HG02571 (cell line): ENCODE measurements around the gene PHKG2.
"Not testable (repeated sequence)": the region's sequence is repeated elsewhere in the genome, so short reads cannot be mapped to it uniquely, and the experiment has no call there.

Source experiments
- ATAC-seq: cut with Tn5 transposase; IDR thresholded peaks from one replicate; pipeline ENCODE4 v1.9.1; 2021; ENCODE audit warnings: mild to moderate bottlenecking, moderate library complexity; ENCODE audit not compliant: unreplicated experiment

PHKG2 gene, protein sequence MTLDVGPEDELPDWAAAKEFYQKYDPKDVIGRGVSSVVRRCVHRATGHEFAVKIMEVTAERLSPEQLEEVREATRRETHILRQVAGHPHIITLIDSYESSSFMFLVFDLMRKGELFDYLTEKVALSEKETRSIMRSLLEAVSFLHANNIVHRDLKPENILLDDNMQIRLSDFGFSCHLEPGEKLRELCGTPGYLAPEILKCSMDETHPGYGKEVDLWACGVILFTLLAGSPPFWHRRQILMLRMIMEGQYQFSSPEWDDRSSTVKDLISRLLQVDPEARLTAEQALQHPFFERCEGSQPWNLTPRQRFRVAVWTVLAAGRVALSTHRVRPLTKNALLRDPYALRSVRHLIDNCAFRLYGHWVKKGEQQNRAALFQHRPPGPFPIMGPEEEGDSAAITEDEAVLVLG

DNA sequence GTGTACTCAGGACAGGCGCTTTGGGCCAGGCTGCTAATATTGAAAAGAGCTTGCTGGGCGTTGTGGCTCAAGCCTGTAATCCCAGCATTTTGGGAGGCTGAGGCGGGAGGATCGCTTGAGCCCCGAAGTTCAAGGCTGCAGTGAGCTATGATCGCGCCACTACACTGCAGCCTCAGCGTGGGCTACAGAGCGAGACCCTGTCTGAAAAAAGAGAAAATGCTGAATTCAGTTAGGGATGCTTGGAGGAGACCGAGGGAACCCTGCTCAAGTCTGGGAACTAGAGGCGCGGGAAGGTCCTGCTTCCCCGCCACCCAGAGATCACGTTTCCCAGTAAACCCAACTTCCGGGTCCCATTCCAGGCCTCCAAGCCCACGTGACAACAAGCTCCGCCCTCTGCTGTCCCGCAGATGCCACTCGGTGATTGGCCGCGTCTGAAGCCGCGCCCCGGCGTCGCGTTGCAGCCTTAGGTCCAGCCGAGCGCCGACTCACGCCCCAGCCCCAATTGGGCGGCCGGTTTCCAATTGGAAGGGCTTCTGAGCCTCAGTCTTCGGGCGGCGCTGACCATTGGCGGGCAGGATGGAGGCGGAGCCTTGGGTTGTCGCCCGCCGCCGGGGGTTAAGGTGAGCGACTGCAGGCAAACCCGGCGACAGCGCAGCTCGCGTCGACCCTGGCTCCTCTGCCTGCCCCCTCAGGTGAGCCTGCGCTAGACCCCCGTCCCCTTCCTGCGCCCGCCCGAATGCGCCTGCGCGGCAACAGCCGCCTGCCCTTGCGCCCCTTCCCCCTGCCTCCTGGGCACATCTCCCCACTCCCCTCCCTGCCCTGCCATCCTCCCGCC lies at the start of gene PHKG2:
Gene PHKG2, plus strand, starts transcription at position 627 of the 835 bp plus-strand sequence. CDS start 396 bp downstream, outside the sequence.
- ATAC-seq: peak; percentile 95

DNA sequence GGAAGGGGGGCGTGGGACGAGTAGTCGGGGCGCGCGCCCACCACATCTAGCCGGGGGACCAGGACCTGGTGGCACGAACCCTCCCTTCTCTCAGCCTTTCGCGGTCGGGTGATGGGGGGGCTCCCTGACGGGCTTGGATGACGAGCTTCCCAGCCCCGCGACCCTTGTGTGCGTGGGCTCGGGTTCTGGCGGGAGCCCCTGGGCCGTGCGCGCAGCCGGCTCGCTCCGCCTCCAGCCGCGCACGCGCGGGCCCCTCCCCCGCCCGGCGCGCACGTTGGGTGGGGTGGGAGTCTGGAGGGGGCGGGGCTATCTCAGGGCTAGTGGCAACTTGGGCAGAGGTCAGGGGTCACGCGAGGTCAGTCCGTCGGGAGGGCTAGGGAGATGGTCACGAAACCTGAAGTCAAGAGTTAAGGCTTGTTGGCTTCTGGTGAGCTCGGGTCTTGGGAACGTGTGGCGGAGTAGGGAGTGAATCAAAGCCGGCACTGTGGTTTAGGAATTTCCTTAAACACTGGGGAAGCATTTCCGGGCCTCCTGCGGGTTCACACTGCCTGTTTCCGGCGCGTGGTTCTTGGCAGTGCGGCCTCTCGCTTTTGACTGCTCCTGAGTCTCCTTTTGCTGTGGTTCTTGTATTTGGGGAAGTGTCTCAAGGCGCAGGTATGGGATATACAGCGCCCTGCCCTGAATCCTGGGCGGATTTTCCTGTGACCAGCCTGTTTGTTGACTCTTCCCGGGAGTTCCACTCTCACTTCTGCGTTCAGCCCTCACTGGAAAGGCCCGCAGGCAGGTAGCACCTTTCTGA lies 49.2 kb upstream of the PHKG2 start, which contains the start of gene SRCAP:
Gene SRCAP, plus strand, starts transcription at position 356 of the 799 bp plus-strand sequence. CDS start 1,654 bp downstream, outside the sequence.
- peak; percentile 18 for ATAC-seq

DNA sequence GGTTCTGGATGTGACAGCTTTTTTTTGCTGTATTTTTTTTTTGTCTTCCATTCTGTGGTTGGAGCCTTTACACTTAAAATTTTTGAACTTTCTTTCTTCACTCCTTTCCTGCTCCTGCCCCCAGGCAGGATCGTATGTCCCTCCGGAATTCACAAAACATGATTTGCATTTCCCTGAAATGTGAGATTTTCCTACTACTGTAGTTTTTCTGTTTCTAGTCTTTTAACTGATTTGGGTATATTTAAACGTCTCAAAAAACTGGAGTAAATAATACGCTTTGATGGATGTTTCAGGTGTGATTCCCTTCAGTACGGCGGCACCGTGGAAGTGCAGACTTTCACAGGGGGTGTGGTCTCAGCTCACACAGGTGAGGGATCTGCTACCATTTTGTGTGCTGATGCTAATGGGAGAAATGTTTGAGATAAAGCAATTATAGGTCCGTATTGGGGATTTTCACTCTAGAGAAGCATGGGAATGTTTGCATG lies 48.6 kb upstream of the PHKG2 start:
- ATAC-seq: no peak

DNA sequence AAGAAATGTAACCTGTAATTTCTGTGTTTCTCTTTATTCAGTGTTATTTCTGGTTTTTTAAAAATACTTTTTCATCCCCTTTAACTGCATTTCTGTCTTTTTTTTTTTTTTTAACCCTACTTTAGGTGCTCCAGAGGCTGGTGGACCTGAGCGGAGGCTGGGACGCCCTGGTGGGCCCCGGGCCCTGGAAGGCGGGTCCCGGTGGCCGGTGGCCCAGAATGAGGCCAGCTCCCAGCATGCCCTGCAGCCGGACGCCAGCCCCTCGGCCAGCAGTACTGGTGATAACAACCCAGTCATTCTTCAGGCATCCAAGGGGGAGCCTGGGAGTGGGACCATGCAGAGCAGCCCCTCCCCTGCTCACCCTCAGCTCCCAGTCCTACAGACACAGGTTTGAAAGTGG lies 47.7 kb upstream of the PHKG2 start:
- ATAC-seq: no peak

DNA sequence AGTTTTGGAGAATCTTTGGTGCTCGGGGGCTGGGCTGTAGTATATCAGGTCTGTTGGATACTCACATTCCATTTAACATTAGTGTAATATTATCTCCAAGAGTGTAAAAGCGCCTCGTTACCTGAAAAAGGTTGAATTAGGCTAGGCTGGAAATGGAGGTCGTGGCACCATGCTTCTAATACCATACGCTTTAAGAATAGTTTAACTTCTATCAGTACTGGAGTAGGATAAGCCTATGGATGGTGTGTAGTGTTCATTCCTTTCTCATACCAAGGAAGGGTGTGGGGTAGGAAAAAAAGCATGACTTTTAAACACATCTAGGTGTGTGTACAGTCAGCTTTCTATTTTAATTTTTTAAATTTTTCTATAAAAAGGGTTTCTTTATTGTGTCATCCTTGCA lies 47.3 kb upstream of the PHKG2 start:
- ATAC-seq: no peak

DNA sequence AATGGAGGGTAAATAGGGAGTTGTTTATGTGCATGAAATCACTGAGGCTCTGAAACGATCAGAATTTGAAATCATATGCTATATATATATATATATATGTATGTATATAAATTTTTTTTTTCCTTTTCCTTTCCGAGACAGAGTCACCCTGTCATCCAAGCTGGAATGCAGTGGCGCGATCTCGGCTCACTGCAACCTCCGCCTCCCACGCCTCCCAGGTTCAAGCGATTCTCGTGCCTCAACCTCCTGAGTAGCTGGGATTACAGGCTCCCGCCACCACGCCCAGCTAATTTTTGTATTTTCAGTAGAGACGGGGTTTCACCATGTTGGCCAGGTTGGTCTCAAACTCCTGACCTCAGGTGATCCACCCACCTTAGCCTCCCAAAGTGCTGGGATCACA lies 45.2 kb upstream of the PHKG2 start:
- not testable (repeated sequence) for ATAC-seq

DNA sequence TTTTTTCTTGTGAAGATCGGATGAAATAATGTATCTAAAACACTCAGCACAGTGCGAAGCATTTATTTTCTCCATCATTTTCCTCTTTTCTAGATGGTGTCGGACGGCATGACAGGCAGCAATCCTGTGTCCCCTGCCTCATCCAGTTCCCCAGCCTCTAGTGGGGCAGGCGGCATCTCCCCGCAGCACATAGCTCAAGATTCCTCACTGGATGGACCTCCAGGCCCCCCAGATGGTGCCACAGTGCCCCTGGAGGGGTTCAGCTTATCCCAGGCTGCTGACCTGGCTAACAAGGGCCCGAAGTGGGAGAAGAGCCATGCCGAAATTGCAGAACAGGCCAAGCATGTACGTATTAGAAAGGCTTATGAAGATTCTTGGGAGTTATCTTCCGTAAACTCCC lies 44.3 kb upstream of the PHKG2 start:
- no peak for ATAC-seq

DNA sequence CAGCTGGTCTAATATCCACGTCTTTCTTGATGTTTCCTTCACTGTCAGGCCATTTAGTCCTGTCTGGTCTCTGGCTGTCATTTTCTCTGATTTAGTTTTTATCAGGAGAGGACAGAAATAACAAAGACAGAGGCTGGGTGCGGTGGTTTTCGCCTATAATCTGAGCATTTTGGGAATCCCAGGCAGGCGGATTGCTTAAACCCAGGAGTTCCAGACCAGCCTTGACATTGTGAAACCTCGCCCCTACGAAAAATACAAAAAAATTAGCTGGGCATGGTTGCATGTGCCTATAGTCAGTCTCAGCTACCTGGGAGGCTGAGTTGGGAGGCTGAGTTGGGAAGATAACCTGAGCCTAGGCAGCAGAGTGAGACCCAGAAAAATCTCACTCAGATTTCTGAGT lies 42.2 kb upstream of the PHKG2 start:
- ATAC-seq: no peak

DNA sequence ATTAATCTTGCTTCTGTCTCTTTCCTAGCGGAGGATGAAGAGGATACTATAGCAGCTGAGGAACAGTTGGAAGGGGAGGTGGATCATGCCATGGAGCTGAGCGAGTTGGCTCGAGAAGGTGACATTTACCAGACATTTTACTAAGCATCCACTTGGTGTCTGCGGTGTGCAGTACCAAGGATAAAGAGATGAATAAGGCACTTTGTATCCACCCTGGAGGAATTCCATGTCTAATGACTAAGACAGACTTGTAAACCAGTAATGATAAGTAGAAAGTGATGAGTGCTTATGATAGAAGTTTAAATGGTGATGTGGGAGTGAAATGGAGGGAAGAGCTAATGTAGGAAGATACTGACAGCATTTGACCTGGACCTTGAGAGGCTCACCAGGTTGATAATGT lies 37.3 kb upstream of the PHKG2 start:
- no peak for ATAC-seq

DNA sequence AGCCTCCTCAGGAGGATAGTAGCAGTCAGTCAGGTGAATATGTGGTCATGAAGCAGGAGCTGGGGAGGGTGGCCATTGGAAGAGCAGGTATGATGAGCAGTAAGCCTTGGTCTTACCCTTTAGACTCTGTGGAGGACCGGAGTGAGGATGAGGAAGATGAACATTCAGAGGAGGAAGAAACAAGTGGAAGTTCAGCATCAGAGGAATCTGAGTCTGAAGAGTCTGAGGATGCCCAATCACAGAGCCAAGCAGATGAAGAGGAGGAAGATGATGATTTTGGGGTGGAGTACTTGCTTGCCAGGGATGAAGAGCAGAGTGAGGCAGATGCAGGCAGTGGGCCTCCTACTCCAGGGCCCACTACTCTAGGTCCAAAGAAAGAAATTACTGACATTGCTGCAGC lies 36.5 kb upstream of the PHKG2 start:
- no peak for ATAC-seq

DNA sequence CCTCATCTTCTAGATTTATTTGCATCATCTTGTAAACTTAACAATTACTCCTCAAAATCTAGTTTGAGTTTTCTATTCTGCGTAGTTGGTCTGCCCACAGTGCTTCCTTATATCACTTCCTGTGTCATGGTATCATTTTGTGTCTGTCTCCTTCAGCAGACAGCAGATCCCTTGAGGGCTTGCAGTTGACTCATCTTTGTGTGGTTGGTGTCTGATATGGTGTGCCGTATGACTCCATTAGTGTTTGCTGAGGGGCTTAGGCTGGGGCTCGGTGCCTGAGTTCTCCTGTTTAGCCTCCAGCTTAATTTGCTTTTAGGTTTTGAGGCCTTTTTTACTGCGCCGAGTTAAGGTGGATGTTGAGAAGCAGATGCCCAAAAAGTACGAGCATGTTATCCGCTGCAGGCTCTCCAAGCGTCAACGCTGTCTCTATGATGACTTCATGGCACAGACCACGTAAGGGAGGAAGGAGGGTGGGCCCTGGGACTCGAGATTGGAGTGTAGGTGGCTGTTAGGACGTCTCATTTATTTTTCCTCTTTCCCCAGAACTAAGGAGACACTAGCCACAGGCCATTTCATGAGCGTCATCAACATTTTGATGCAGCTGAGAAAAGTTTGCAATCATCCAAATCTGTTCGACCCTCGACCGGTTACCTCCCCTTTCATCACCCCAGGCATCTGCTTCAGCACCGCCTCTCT lies 32.3 kb upstream of the PHKG2 start:
- ATAC-seq: no peak

DNA sequence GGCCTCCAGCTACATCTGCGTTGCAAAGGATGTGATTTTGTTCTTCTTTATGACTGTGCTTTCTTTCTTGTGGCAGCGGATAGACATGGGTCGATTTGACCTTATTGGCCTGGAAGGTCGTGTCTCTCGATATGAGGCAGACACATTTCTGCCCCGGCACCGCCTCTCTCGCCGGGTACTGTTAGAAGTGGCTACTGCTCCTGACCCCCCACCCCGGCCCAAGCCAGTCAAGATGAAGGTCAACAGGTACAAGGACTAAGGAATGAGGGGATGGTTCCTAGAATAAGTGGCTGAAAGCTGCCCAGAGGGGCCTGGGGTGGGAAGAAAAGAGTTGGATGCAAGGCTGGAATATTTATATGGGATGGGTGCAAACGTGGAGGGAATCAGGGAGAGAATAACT lies 28.1 kb upstream of the PHKG2 start:
- ATAC-seq: no peak

DNA sequence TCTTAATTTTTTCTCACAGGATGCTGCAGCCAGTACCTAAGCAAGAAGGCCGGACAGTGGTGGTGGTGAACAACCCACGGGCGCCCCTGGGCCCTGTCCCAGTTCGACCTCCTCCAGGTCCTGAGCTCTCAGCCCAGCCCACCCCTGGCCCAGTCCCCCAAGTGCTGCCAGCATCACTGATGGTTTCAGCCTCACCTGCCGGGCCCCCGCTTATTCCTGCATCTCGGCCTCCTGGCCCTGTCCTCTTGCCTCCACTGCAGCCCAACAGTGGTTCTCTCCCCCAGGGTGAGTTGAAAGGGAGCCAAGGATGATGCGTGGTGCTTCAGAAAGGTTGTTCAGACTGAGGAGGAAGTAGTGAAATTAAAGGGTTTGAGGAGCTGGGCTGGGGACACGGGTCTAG lies 27.5 kb upstream of the PHKG2 start:
- ATAC-seq: no peak

DNA sequence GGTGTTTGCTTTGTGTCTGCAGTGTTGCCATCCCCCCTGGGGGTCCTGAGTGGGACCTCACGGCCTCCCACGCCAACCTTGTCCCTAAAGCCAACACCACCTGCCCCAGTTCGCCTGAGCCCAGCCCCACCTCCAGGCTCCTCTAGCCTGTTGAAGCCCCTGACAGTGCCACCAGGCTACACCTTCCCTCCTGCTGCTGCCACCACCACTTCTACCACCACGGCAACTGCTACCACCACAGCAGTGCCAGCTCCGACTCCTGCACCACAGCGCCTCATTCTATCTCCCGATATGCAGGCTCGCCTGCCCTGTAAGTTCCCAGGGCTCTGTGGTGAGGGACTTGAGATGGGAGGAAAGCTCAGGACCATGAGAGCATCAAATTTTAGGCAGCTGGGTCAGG lies 27.1 kb upstream of the PHKG2 start:
- no peak for ATAC-seq

DNA sequence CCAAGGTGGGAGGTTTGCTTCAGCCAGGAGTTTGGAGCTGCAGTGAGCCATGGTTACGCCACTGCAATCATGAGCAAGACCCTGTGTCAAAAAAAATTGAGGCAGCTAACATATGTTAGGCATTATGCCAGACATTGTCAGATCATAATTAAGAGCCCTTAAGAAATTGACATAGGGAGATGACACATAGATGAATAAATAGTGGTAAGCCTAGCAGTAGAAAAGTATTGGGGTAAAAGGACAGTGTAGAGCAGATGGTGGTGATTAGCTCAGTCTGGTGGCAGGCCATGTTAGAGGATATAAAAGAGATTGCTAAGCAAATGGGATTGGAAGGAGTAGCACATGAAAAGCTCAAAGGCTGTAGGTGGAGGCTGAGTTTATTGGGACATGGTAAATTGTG lies 26.6 kb upstream of the PHKG2 start:
- no peak for ATAC-seq

DNA sequence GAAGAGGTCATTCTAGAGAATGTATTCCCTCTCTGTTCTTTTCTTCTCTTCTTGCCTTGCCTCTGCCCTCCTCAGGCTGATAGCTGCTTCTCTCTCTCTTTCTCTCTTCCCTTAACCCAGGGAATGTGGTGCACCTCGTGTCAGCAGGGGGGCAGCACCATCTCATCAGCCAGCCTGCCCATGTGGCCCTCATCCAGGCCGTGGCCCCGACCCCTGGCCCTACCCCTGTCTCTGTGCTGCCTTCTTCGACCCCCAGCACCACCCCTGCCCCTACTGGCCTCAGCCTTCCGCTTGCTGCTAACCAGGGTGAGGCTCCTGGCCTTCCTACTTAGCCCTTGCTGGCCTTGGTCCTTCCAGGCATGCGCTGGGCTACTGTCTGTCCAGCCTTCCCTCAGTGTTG lies 25.8 kb upstream of the PHKG2 start:
- ATAC-seq: no peak

DNA sequence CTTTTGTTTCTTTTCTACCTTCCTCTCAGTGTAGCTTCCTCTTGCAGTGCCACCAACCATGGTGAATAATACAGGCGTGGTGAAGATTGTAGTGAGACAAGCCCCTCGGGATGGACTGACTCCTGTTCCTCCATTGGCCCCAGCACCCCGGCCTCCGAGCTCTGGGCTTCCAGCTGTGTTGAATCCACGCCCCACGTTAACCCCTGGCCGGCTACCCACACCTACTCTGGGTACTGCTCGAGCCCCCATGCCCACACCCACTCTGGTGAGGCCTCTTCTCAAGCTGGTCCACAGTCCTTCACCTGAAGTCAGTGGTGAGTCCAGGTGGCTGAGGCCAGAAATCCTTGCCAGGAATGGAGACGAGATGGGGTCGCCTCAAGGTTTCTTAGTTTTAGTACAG lies 25.3 kb upstream of the PHKG2 start:
- ATAC-seq: no peak

DNA sequence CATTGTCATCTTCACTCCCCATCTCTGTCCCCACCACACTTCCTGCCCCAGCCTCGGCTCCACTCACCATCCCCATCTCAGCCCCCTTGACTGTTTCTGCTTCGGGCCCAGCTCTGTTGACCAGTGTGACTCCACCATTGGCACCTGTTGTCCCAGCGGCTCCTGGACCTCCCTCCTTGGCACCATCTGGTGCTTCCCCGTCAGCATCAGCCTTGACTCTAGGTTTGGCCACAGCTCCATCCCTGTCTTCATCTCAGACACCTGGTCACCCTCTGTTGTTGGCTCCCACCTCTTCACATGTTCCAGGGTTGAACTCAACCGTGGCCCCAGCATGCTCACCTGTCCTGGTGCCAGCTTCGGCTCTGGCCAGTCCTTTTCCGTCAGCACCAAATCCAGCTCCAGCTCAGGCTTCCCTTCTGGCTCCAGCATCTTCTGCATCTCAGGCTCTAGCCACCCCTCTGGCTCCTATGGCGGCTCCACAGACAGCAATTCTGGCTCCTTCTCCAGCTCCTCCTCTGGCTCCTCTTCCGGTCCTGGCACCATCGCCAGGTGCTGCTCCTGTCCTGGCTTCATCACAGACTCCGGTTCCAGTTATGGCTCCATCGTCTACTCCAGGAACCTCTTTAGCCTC lies 24.4 kb upstream of the PHKG2 start:
- ATAC-seq: no peak

DNA sequence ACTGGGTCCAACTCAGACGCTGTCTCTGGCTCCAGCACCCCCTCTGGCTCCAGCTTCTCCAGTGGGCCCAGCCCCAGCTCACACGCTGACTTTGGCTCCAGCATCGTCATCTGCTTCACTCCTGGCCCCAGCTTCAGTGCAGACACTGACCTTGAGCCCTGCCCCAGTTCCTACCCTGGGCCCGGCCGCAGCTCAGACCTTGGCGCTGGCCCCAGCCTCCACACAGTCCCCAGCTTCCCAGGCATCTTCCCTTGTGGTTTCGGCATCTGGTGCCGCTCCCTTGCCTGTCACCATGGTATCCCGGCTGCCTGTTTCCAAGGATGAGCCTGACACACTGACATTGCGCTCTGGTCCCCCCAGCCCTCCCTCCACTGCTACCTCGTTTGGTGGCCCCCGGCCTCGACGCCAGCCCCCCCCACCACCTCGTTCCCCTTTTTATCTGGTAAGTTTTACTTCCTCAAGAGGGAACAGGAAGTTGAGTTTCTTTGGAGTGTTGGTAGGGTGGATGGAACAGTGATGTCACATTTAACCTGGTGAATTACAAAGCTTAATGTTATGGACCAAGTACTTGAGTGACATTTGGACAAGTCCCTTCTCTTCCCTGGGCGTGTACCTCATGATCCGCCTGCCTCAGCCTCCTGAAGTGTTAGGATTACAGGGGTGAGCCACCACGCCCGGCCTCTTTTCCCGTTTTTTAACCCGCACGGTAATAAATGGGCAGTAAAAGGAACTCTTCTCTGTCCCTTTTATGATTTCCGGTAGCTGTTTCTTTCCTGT lies 23.4 kb upstream of the PHKG2 start:
- no peak for ATAC-seq
